ENCODE data around the gene SCAMP3. TPM values are rescaled to one million over a fixed set of nuclear protein-coding genes. Genes with fewer than 3 reads are reported as not detected.
A peak's percentile ranks its signal among the peaks of the same experiment; 100 is the strongest.
"Not testable (repeated sequence)": the region's sequence is repeated elsewhere in the genome, so short reads cannot be mapped to it uniquely, and the experiment has no call there.

Gene SCAMP3
- total and polyA plus RNA-seq, 2 donors (not counting 3 experiments of a cell fraction or from before 2014, with no cell fraction given), result 80.1 to 306 TPM

GRCh38 chr1:155218854-155219591 is 43.1 kb downstream of the SCAMP3 start:
- no peaks in the 10 kb centered on the region for H3K9me1 ChIP-seq (replicated peaks; ENCODE audit: control insufficient read depth, extremely low read depth, insufficient read depth, low read length)
- DNase-seq (ENCODE audit: low read depth, low spot score), result peak; percentile 59
- no peaks in the 10 kb centered on the region for H3K9me3 ChIP-seq (replicated peaks; ENCODE audit: control insufficient read depth, insufficient read depth, low read length)
- no peaks in the 10 kb centered on the region for H4K20me1 ChIP-seq (replicated peaks; ENCODE audit: control insufficient read depth, extremely low read depth, insufficient read depth, low read length)
- no peaks in the 10 kb centered on the region for H3K27me3 ChIP-seq (ENCODE audit: control insufficient read depth in 2 of 2, insufficient read depth in 2 of 2, low read length in 2 of 2)
- TF ChIP-seq EZH2 (IDR thresholded peaks at IDR 0.05; ENCODE audit: borderline replicate concordance, low read depth, low read length, severe bottlenecking) (no peak), POLR2A (IDR thresholded peaks at IDR 0.05; ENCODE audit: low read depth, low read length) (no peak), GATA2 (IDR thresholded peaks at IDR 0.05; ENCODE audit: insufficient read depth, insufficient read length, low read depth, low read length) (no peak)
- TF ChIP-seq, protein P1, sequence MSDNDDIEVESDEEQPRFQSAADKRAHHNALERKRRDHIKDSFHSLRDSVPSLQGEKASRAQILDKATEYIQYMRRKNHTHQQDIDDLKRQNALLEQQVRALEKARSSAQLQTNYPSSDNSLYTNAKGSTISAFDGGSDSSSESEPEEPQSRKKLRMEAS (IDR thresholded peaks at IDR 0.05; ENCODE audit: insufficient read depth, insufficient read length), result peak; percentile 69
- intact Hi-C loops (cut with micrococcal nuclease) (no loop called here), dilution Hi-C loops (cut with MboI; ENCODE audit: extremely low pct_ligation_motif_present, low sequenced_read_pairs) (no loop called here)
- peak; percentile 87 for FAIRE-seq
- ChIA-PET CTCF (interaction anchor here (0.8 to 1.7 kb wide), 3 partner anchors 8 to 46 kb away, joined by 3 to 7 read pairs (median 4); partner anchors contain the start of genes KRTCAP2 and THBS3), POLR2A (no interaction called here)
- H2AFZ ChIP-seq (ENCODE audit: low read depth, low read length), result peak overlapping the region; percentile 71
- no TSS peak for BruUV-seq (replicated peaks)
- no peak overlapping the region for H3K9ac ChIP-seq (replicated peaks; ENCODE audit: extremely low read depth, insufficient read depth, low read length)
- H3K36me3 ChIP-seq (ENCODE audit: control insufficient read depth in 2 of 2, extremely low read depth in 1 of 2, insufficient read depth in 2 of 2, low read length in 2 of 2), result peaks cover 0 to 4% of the 10 kb centered on the region in 2 experiments
- H3K4me2 ChIP-seq (ENCODE audit: insufficient read depth, low read length), result no peak overlapping the region
- no peak overlapping the region for H3K27ac ChIP-seq (ENCODE audit: insufficient read depth, low read depth, low read length)
- no peaks in the 10 kb centered on the region for H3K79me2 ChIP-seq (ENCODE audit: control insufficient read depth, insufficient read depth, low read length)
- H3K4me1 ChIP-seq (ENCODE audit: control insufficient read depth, extremely low read depth, insufficient read depth, low read length), result no peaks in the 10 kb centered on the region
- no peak overlapping the region for H3K4me3 ChIP-seq (replicated peaks in 1 of 3; ENCODE audit: insufficient read depth in 1 of 3, low read depth in 1 of 3, low read length in 3 of 3)

DNA sequence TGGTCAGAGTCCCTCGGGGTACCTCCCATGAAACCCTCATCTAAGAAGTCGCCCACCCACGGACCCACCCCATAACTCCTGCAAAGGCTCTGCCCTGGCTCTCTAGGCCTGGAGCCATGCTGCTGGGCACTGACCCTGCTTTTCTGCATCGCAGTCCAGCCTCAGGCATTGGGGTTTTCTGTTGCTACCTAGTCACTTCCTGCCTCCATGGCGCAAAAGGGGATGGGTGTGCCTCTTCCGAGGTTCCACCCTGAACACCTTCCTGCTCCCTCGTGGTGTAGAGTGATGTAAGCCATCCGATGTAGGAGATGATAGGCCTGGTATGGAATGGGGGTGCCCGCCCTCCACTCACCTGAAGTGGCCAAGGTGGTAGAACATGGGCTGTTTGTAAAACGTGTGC is 47.5 kb downstream of the SCAMP3 start:
- BruUV-seq (replicated peaks); H2AFZ ChIP-seq (ENCODE audit: low read depth, low read length); dilution Hi-C loops (cut with MboI; ENCODE audit: extremely low pct_ligation_motif_present, low sequenced_read_pairs); H3K36me3 ChIP-seq (ENCODE audit: control insufficient read depth in 2 of 2, extremely low read depth in 1 of 2, insufficient read depth in 2 of 2, low read length in 2 of 2); H3K9ac ChIP-seq (replicated peaks; ENCODE audit: extremely low read depth, insufficient read depth, low read length); H3K4me3 ChIP-seq (replicated peaks in 1 of 3; ENCODE audit: insufficient read depth in 1 of 3, low read depth in 1 of 3, low read length in 3 of 3); H3K4me2 ChIP-seq (ENCODE audit: insufficient read depth, low read length); H3K79me2 ChIP-seq (ENCODE audit: control insufficient read depth, insufficient read depth, low read length); CTCF ChIA-PET; H3K27me3 ChIP-seq (ENCODE audit: control insufficient read depth in 2 of 2, insufficient read depth in 2 of 2, low read length in 2 of 2); H3K9me3 ChIP-seq (replicated peaks; ENCODE audit: control insufficient read depth, insufficient read depth, low read length); intact Hi-C loops (cut with micrococcal nuclease); H3K4me1 ChIP-seq (ENCODE audit: control insufficient read depth, extremely low read depth, insufficient read depth, low read length); DNase-seq (ENCODE audit: low read depth, low spot score); POLR2A ChIA-PET; H3K27ac ChIP-seq (ENCODE audit: insufficient read depth, low read depth, low read length); H4K20me1 ChIP-seq (replicated peaks; ENCODE audit: control insufficient read depth, extremely low read depth, insufficient read depth, low read length); H3K9me1 ChIP-seq (replicated peaks; ENCODE audit: control insufficient read depth, extremely low read depth, insufficient read depth, low read length): not testable (repeated sequence)
- FAIRE-seq, result peak; percentile 64

- H3K27me3 ChIP-seq (ENCODE audit: control insufficient read depth in 2 of 2, insufficient read depth in 2 of 2, low read length in 2 of 2); intact Hi-C loops (cut with micrococcal nuclease); H3K9me1 ChIP-seq (replicated peaks; ENCODE audit: control insufficient read depth, extremely low read depth, insufficient read depth, low read length); H3K36me3 ChIP-seq (ENCODE audit: control insufficient read depth in 2 of 2, extremely low read depth in 1 of 2, insufficient read depth in 2 of 2, low read length in 2 of 2); H2AFZ ChIP-seq (ENCODE audit: low read depth, low read length); H3K79me2 ChIP-seq (ENCODE audit: control insufficient read depth, insufficient read depth, low read length); H3K9me3 ChIP-seq (replicated peaks; ENCODE audit: control insufficient read depth, insufficient read depth, low read length); dilution Hi-C loops (cut with MboI; ENCODE audit: extremely low pct_ligation_motif_present, low sequenced_read_pairs); H3K9ac ChIP-seq (replicated peaks; ENCODE audit: extremely low read depth, insufficient read depth, low read length); H3K4me2 ChIP-seq (ENCODE audit: insufficient read depth, low read length); BruUV-seq (replicated peaks); H3K27ac ChIP-seq (ENCODE audit: insufficient read depth, low read depth, low read length); H4K20me1 ChIP-seq (replicated peaks; ENCODE audit: control insufficient read depth, extremely low read depth, insufficient read depth, low read length); FAIRE-seq; H3K4me3 ChIP-seq (replicated peaks in 1 of 3; ENCODE audit: insufficient read depth in 1 of 3, low read depth in 1 of 3, low read length in 3 of 3); POLR2A ChIA-PET: not testable (repeated sequence)
- H3K4me1 ChIP-seq (ENCODE audit: control insufficient read depth, extremely low read depth, insufficient read depth, low read length), result peaks cover 18% of the 10 kb centered on the region
- DNase-seq (ENCODE audit: low read depth, low spot score), result peak; percentile 24
- CTCF ChIA-PET, result interaction anchor here (0.7 to 1.1 kb wide), 2 partner anchors 13 to 15 kb away, joined by 4 read pairs; no protein-coding TSS in a partner anchor
Measured at GRCh38 chr1:155212051-155212440, 50.1 kb downstream of the SCAMP3 start.

Measured in endothelial cell of umbilical vein (primary cell).